DMS 273 treated with DMSO at 0.1 percent for 48 hours (cell line): ENCODE results near the gene DNASE1.
A peak's percentile ranks its signal among the peaks of the same experiment; 100 is the strongest.

Source experiments
- DNase-seq: peaks from one replicate; lab custom pipeline; 2025; lab: John Stamatoyannopoulos, UW

DNASE1 gene

DNA sequence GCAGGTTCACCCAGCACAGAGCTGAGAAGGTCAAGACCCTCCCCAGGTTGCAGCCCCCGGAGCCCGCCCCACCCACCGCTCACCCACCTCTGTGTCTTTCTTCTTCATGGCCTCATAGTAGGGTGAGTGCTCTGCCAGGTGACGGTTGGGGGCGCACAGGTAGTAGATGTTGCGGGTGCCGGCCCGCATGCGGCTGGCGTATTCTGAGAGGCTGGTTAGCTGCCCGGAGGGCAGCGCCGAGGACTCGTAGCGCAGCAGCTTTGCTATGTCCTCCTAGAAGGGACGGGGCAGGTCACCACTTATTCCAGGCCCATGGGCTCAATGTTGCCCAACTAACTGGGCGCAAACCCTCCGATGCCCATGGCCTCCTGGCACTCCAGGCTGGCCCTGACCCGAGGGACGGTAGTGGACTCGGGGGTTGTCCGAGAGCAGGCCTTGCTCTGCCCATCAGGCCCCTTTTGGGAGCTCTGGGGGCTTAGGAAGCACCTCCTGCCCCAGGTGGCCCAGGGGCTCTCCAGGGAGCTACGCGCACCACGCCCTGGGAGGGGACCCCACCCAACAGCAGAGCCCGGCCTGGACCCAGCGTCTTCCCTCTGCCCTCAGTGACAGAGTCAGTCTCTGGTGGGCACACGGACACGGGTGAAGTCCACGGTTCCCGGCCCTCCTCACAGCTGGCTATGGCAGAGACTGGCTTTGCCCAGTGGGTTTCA is 9.9 kb downstream of the DNASE1 start:
- DNase-seq: no peak

DNA sequence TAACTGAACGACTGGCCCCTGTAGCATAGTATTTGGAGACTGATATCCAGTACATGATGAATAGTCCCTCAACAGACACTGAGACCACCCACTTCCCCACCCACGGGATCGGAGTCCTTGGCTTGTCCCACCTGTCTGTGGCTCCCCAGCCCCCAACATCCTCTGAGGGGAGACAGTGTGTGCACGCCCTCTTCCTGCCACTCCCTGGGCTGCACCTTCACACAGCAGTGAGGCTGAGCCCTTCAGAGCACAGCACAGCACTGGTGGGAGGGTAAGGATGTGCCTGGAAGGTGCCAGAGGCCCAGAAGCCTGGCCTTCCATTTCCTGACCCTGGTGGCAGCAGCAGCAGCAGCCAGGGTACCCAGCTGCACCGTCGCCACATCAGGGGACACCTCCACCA is 11.0 kb downstream of the DNASE1 start:
- DNase-seq: no peak

GRCh38 chr16:3668626-3669025 is 14.1 kb downstream of the DNASE1 start:
- DNase-seq: no peak

- no peak for DNase-seq
Measured at GRCh38 chr16:3669082-3669481, 14.6 kb downstream of the DNASE1 start.

DNA sequence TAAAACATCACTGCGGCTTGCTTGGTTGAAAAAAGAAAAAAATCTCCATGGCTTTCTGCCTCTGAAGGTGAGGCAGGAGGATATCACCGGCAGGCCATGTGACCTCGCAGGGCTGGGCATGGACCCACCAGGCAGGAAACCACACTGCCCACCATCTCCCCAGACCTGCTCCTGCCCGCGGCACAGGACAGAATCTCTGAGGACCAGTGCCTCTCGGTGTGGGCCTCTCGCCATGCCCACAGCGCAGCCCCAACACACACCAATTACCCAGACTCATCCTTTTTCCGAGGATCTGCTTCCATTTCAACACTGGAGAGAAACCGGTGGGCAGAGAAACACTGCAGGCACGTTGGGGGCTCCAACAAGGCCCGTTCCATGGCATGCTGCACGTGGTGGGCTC is 16.2 kb downstream of the DNASE1 start:
- no peak for DNase-seq

DNA sequence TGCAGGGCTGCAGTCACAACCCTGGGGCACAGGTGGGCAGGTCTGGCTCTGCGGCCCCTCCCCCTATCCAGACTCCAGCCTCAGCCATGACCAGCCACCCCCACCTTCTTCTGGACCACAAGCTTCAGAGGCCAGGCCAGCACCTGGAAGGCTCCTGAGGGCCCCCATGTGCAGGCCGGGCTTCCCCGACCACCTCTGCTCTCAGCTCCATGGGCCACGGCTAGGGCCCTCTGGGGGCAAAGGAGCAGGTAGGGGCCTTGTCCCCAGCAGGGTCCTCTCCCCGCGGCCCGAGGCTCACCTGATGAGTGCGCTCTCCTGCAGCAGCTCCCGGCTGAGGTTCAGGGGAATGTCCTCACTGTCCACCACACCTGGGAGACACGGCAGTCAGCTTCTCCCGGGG is 16.9 kb downstream of the DNASE1 start:
- DNase-seq: no peak

GRCh38 chr16:3672571-3673041 is 18.1 kb downstream of the DNASE1 start:
- no peak for DNase-seq

GRCh38 chr16:3673201-3673600 is 18.7 kb downstream of the DNASE1 start:
- no peak for DNase-seq

DNA sequence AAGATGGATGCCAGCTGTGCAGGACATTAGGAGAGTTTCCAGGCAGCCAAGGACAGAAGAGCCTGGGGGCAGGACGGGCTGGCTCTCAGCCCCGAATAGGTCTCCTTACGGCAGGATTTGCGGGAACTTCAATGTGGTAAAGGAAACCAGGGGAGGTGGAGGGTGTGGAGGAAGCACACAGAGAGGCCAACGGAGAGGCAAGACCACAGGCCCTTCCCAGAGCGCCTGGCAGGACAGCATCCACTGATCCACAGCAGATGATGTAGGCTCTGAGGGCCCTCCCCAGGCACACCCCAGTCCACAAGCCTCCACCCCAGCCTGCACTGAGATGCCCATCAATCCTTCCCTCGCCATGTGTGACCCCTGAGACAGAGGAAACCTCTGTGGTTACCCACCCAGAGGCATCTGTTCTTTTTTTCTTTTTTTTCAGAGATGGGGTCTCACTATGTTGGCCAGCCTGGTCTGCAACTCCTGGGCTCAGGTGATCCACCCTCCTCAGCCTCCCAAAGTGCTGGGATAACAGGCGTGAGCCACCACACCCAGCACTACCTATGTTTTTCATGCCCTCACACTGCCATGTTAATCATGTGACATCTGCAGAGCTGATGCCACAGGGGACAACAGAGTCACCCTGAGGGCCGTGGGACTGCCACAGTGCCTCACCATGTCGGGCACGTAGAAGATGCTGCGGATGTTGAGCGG is 19.3 kb downstream of the DNASE1 start:
- DNase-seq: no peak

DNA sequence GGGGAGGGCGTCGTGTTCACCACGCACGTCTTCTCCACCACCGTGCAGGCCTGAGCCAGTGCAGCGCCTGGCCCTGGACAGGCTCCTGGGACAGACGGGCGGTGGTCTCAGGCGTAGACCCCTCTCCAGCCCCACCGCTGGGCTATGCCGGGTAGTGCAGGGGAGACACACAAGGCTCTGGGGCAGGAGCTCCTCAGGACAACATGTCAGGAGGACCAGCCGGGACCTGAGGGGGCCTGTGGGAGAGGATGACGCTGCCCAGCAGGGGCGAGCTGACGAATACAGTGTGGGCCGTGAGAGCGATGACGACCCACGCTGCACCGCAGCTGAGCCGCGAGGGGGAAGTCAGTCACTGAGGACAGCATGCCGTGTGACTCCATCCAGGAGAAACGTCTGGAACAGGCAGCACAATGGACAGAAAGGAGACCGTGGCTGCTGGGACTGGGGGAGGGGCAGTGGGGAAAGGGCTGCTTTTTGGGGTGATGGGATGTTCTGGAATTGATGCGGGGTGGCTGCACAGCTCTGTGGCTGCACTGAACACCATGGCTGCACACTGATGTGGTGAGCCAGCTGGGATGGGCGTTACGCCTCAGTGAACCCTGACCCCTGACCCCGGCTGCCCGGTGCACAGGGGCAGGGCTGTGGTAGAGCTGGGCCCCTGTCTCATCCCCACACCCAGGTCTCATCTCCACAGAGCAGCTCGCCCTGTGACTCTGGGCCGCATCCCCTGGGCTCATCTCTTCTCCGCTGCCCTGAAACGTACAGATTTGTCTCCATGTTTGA is 20.2 kb downstream of the DNASE1 start:
- no peak for DNase-seq

DNA sequence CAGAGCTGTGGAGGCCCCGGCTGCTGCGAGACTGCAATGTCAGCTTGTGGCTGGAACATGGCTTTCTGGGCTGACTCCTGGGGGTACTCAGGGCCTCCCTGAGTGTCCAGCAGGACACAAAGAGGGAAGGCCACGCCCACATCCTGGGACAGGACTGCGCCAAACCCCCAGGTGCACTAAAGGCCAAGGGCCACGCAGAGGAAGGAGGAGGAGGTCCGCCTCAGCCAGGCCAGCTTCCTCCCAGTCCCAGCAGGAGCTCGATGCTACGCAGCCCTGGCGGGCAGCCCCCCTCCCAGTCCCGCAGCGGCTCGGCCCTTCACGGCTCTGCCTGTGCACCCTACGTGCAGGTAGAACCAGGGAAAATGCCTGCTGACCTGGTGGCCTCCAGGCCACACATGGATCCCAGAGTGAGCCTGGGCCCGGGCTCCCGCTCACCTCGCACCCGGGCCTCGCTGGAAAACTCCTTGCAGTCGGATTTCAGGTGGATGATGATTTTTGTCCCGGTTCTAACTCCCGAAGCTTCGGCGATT is 21.2 kb downstream of the DNASE1 start:
- DNase-seq: no peak

DNA sequence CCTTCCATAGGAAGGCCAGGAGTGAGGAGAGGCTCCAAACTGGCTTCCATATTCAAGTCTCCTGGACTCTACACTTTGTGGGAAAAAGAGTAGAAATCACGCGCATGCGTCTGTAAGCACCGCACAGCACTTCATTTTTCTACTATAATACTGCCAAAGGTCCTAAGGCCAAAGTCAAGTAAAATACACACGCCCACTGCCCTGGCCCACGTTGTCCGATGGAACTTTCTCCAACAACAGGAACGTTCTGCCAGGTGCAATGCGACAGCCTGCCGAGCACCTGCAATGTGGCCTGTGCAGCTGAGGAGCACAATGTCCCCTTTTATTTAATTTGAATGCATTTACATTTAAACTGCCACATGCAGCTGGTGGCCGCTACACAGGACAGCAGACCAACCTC is 23.5 kb downstream of the DNASE1 start:
- DNase-seq: no peak

- no peak for DNase-seq
Measured at GRCh38 chr16:3681206-3681605, 26.7 kb downstream of the DNASE1 start.

DNA sequence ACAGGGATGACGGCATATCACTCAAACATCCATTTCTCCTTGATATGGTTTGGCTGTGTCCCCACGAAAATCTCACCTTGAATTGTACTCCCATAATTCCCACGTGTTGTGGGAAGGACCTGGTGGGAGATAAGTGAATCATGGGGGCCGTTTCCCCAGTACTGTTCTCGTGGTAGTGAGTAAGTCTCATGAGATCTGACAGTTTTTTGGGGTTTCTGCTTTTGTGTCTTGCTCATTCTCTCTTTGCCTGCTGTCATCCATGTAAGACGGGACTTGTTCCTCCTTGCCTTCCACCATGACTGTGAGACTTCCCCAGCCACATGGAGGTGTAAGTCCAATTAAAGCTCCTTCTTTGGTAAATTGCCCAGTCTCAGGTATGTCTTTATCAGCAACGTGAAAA is 32.5 kb downstream of the DNASE1 start:
- no peak for DNase-seq

DNA sequence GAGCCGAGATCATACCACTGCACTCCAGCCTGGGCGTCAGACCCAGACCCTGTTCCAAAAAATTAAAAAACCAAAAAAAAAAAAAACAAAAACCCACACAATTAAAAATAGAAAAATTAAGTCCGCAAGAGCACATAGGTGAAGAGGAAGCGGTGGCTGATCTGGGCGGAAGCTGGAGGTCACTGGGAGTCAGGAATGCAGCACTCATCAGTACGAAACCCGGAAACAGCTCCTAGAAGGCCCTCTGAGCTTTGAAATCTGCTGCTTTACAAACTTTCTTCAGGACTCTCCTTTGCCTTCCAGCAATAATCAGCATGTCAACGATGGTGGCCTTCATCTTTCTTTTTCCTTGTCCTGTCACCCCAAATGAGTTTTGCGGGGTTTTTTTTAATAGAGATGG is 33.3 kb downstream of the DNASE1 start:
- no peak for DNase-seq

DNA sequence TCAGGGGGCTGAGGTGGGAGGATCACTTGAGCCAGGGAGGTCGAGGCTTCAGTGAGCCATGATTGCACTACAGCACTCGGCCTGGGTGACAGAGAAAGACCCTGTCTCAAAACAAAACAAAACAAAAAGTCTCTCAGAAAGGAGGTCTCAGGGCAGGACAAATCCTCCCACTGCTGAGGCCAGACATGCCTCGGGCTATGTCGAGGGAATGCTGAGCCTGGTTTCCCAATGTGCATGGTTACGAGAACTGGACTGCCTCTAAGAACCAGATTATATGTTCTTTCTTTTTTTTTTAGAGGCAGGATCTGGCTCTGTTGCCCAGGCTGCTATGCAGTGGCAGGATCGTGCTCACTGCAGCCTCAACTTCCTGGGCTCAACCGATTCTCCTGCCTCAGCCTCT is 35.2 kb downstream of the DNASE1 start:
- DNase-seq: no peak

GRCh38 chr16:3690470-3690928 is 36.0 kb downstream of the DNASE1 start:
- peak; percentile 69 for DNase-seq

GRCh38 chr16:3690980-3691720 is 36.7 kb downstream of the DNASE1 start:
- no peak for DNase-seq

GRCh38 chr16:3691761-3692160 is 37.3 kb downstream of the DNASE1 start:
- DNase-seq: no peak

DNA sequence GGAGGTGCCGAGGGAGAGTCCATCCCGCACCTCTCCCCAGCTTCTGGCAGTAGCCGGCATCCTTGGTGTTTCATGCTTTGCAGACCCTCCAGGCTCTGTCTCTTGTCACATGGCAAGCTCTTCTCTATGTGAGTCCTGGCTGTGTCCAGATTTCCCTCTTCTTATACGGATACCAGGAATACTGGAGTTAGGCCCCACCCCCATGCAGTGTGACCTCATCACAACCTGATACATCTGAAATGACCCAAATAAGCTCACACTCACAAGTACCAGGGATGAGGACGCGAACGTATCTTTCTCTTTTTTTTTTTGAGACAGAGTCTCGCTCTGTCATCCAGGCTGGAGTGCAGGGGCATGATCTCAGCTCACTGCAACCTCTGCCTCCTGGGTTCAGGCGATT is 39.6 kb downstream of the DNASE1 start:
- no peak for DNase-seq

- no peak for DNase-seq
Measured at GRCh38 chr16:3695610-3696369, 41.3 kb downstream of the DNASE1 start.
